ENCODE measurements around the gene LAD1.

DNA sequence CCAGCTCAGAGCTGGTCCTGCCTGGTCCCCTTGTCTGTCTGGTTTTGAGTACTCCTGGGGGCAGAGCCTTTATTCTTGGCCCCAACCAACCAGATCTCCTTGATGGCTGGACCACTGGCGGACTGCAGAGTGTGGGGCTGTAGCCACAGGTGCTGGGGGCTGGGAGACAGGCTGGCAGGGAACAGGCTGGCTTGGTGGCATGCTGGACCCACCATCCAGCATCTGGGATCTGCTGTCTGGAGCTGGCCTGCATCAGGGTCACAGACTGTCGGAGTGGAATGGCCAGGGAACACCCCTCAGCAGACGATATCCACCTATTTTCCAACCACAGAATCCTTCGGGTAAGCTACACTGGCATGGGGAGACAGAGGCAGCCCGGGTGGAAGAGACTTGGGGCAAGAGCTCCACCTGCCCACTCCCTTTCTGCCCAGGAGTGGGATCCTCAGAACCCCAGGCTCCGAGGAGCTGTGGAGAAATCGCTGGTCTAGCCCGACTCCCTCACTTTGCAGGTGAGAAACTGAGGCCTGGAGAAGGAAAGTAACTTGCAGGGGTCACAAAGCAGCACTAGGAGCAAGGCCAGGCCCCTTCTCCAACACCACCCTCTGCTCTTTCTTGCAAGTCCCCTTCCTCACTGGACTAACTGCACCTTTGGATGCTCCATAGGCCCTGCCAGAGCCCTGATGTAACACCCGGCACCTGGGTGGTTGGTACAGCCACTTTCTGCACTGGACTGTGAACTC, 62.2 kb downstream of the LAD1 start:
- no peak for TF ChIP-seq CHD2 (IDR thresholded peaks at IDR 0.05; ENCODE audit: low read length, partially characterized antibody)
- TF ChIP-seq, protein P1, sequence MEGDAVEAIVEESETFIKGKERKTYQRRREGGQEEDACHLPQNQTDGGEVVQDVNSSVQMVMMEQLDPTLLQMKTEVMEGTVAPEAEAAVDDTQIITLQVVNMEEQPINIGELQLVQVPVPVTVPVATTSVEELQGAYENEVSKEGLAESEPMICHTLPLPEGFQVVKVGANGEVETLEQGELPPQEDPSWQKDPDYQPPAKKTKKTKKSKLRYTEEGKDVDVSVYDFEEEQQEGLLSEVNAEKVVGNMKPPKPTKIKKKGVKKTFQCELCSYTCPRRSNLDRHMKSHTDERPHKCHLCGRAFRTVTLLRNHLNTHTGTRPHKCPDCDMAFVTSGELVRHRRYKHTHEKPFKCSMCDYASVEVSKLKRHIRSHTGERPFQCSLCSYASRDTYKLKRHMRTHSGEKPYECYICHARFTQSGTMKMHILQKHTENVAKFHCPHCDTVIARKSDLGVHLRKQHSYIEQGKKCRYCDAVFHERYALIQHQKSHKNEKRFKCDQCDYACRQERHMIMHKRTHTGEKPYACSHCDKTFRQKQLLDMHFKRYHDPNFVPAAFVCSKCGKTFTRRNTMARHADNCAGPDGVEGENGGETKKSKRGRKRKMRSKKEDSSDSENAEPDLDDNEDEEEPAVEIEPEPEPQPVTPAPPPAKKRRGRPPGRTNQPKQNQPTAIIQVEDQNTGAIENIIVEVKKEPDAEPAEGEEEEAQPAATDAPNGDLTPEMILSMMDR (IDR thresholded peaks at IDR 0.05) = no peak

All from A549 (cell line).